HepG2 (cell line): ENCODE data around the gene KAT6B. TPM values are rescaled to one million over a fixed set of nuclear protein-coding genes. Genes with fewer than 3 reads are reported as not detected.

Source experiments
- ATAC-seq: fragments of 200-7000 bp; cut with Tn5 transposase; 3 replicates; pipeline ENCODE4 v1.9.1; 2020; ENCODE audit warnings: mild to moderate bottlenecking, moderate library complexity
- BruUV-seq: library from RNA; stranded (reverse); fragments of 400-500 nt; replicated peaks from 2 replicates; lab custom pipeline; 2021; lab: Mats Ljungman, UMichigan
- CTCF ChIA-PET: fragments of 300-600 bp; formaldehyde crosslinking; extraction: SDS; loops from one replicate; lab custom pipeline; 2021; ENCODE audit warnings: low total read pairs, inconsistent platforms, low intra/inter-chr PET ratio; lab: Yijun Ruan, JAX
- POLR2A ChIA-PET: fragments of 350-600 bp; sonication (Branson Sonifier 250); formaldehyde crosslinking; loops from one replicate; lab custom pipeline; 2020; ENCODE audit warnings: antibody characterized with exemption, inconsistent platforms; lab: Yijun Ruan, JAX
- DNase-seq: peaks from one replicate; pipeline ENCODE4 v3.0.0-alpha.2; 2015; ENCODE audit warnings: low spot score
- FAIRE-seq: peaks from 3 replicates; lab custom pipeline; 2011; peaks lifted over from hg19 to GRCh38; lab: Jason Lieb, UNC
- H2AFZ ChIP-seq: one replicate; pipeline ENCODE4 v1.6.1; 2011; ENCODE audit warnings: low read length, inconsistent platforms
- H3K27ac ChIP-seq: fragments of 300-600 bp; 3 replicates; pipeline ENCODE4 v1.8.0; 2011; ENCODE audit warnings: mixed run types, mild to moderate bottlenecking, mixed read lengths, low read length, inconsistent platforms; ENCODE audit not compliant: insufficient read depth; ENCODE audit errors: extremely low read length
- H3K27me3 ChIP-seq, 2 experiments: fragments of 200-600 bp in 1 of 2; 2 replicates in 1 of 2; 3 replicates in 1 of 2; pipeline versions ENCODE4 v1.6.0 to v1.8.0; 2011; ENCODE audit warnings: low read length in 2 of 2, mild to moderate bottlenecking in 2 of 2, moderate library complexity in 2 of 2, inconsistent platforms in 1 of 2; ENCODE audit not compliant: insufficient read depth in 2 of 2, control insufficient read depth in 1 of 2
- H3K36me3 ChIP-seq, 2 experiments: fragments of 200-600 bp in 1 of 2; replicated peaks in 1 of 2; 2 replicates in 1 of 2; 3 replicates in 1 of 2; pipeline versions ENCODE4 v1.5.1 to v1.8.0; 2011; ENCODE audit warnings: low read length in 2 of 2, inconsistent platforms in 1 of 2; ENCODE audit not compliant: insufficient read depth in 2 of 2, control insufficient read depth in 1 of 2
- H3K4me1 ChIP-seq: 2 replicates; pipeline ENCODE4 v1.5.1; 2012; ENCODE audit warnings: low read length, inconsistent platforms; ENCODE audit not compliant: insufficient read depth
- H3K4me2 ChIP-seq: 2 replicates; pipeline ENCODE4 v1.6.0; 2011; ENCODE audit warnings: low read depth, low read length, inconsistent platforms
- H3K4me3 ChIP-seq, 3 experiments: fragments of 200-600 bp in 1 of 3; sonication (generic), shearing (Covaris generic) in 1 of 3; replicated peaks in 1 of 3; 2 replicates each; pipeline ENCODE4 v1.5.1; 2011 to 2016; ENCODE audit warnings: low read length in 3 of 3, inconsistent platforms in 2 of 3, low read depth in 2 of 3, mild to moderate bottlenecking in 2 of 3, control low read depth in 1 of 3, mixed read lengths in 1 of 3; ENCODE audit not compliant: insufficient read depth in 1 of 3
- H3K79me2 ChIP-seq: one replicate; pipeline ENCODE4 v1.6.1; 2011; ENCODE audit warnings: low read length, inconsistent platforms; ENCODE audit not compliant: insufficient read depth
- H3K9ac ChIP-seq: 2 replicates; pipeline ENCODE4 v1.6.0; 2011; ENCODE audit warnings: mild to moderate bottlenecking, low read depth, low read length, inconsistent platforms; ENCODE audit not compliant: insufficient read depth
- H3K9me3 ChIP-seq: 2 replicates; pipeline ENCODE4 v1.5.1; 2012; ENCODE audit warnings: mild to moderate bottlenecking, low read length
- H4K20me1 ChIP-seq: 2 replicates; pipeline ENCODE4 v1.6.0; 2011; ENCODE audit warnings: inconsistent platforms, mild to moderate bottlenecking, low read length, moderate library complexity; ENCODE audit not compliant: insufficient read depth
- ARHGAP35 ChIP-seq: sonication (generic); formaldehyde crosslinking; IDR thresholded peaks from 2 replicates; pipeline ENCODE4 v1.9.0; 2022; ENCODE audit warnings: mild to moderate bottlenecking, inconsistent platforms, moderate library complexity, missing genetic modification reagents, borderline replicate concordance
- MIXL1 ChIP-seq: IDR thresholded peaks from 2 replicates; pipeline ENCODE4 v1.6.1; 2016
- ZMYM4 ChIP-seq: sonication (generic); formaldehyde crosslinking; IDR thresholded peaks from 2 replicates; pipeline ENCODE4 v1.8.1; 2023; ENCODE audit warnings: mild to moderate bottlenecking, missing genetic modification reagents
- ZNF160 ChIP-seq: sonication (generic); formaldehyde crosslinking; IDR thresholded peaks from 2 replicates; pipeline ENCODE4 v1.8.0; 2022; ENCODE audit warnings: mild to moderate bottlenecking, inconsistent platforms, missing genetic modification reagents
- ZNF557 ChIP-seq: sonication (generic); formaldehyde crosslinking; IDR thresholded peaks from 2 replicates; pipeline ENCODE4 v1.4.0; 2020; ENCODE audit warnings: missing genetic modification reagents
- ZNF615 ChIP-seq: sonication (generic); formaldehyde crosslinking; IDR thresholded peaks from 2 replicates; pipeline ENCODE4 v1.5.0; 2020; ENCODE audit warnings: mild to moderate bottlenecking, missing genetic modification reagents, borderline replicate concordance
- ZNF672 ChIP-seq: sonication (generic); formaldehyde crosslinking; IDR thresholded peaks from 2 replicates; pipeline ENCODE4 v1.8.1; 2022; ENCODE audit warnings: missing genetic modification reagents
- WGBS: methylation state at CpG from one replicate; pipeline ENCODE4 v1.1.6; 2017; ENCODE audit warnings: low lambda C conversion rate; 5-methylcytosine and 5-hydroxymethylcytosine counted together
- in situ Hi-C: cut with HindIII; loops from 2 replicates; pipeline ENCODE4 v1.10.0; 2017; ENCODE audit warnings: low pct_unique_long_range_greater_than_20kb; ENCODE audit not compliant: extremely low pct_ligation_motif_present
- intact Hi-C: fragments of 100-400 bp; cut with micrococcal nuclease; formaldehyde crosslinking; loops from one replicate; pipeline ENCODE4 v1.10.0; 2022; ENCODE audit not compliant: unreplicated experiment
- polyA plus RNA-seq, 8 experiments: library from polyadenylated mRNA; depleted of rRNA in 3 of 8; stranded (reverse) in 7 of 8; unstranded in 1 of 8; fragments of >200 nt; fragmentation: Illumina TruSeq in 4 of 8; extraction: Trizol in 4 of 8; gene quantifications; 2 replicates each; pipeline versions ENCODE4 v1.2.1 to v1.2.3, GENCODE V29; 2011 to 2016; ENCODE audit warnings: low read depth in 4 of 8, missing spikeins in 1 of 8, mixed read lengths in 1 of 8; ENCODE audit not compliant: insufficient read depth in 1 of 8
- total RNA-seq, 5 experiments: library from RNA; depleted of rRNA; stranded (reverse); fragments of >200 nt; fragmentation: Illumina TruSeq; extraction: Trizol; gene quantifications; 2 replicates each; pipeline ENCODE4 v1.2.3, GENCODE V29; 2016; ENCODE audit warnings: low read depth in 1 of 5
- TF ChIP-seq, protein P1 (sequence below), 2 experiments: sonication (generic) in 1 of 2; formaldehyde crosslinking in 1 of 2; IDR thresholded peaks; 2 replicates each; pipeline versions ENCODE4 v1.5.1 to v1.6.1; 2011 to 2020; ENCODE audit warnings: borderline replicate concordance in 1 of 2, low read depth in 1 of 2, low read length in 1 of 2, mild to moderate bottlenecking in 1 of 2, missing genetic modification reagents in 1 of 2, moderate library complexity in 1 of 2
- TF ChIP-seq, protein P2 (sequence below): sonication (generic); formaldehyde crosslinking; IDR thresholded peaks from 2 replicates; pipeline ENCODE4 v1.4.0; 2020; ENCODE audit warnings: missing genetic modification reagents
- TF ChIP-seq, protein P3 (sequence below): sonication (generic); formaldehyde crosslinking; IDR thresholded peaks from 2 replicates; pipeline ENCODE4 v1.5.0; 2020; ENCODE audit warnings: missing genetic modification reagents
- TF ChIP-seq, protein P4 (sequence below): sonication (generic); formaldehyde crosslinking; IDR thresholded peaks from 2 replicates; pipeline ENCODE4 v1.5.0; 2020; ENCODE audit warnings: mild to moderate bottlenecking, missing genetic modification reagents, borderline replicate concordance

The KAT6B gene
- total and polyA plus RNA-seq, 2 of the 13 experiments (the other 11 are each of a cell fraction or from before 2014, with no cell fraction given), result 3.0 to 9.5 TPM

DNA sequence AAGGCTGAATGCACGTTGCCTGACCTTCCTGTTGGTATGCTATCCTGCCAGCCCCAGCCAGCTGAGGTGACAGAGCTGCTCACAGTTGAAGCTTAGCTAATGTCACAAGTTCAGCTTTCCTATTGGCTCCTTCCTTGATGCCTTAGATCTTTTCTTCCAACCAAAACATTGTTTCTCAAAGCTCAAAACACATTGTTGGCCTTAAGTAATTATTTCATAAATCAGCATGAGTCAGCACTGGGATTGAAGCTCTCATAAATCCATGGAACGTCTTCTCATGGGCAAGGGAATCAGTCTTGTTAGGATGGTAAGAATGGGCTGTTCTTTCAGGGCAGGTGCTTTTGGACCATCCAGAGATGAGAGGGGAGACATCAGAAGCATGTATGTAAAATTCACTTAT, 157.0 kb downstream of the KAT6B start:
- BruUV-seq, result no TSS peak
- CTCF ChIA-PET, result no interaction called here
- no peak overlapping the region for H3K27ac ChIP-seq
- TF ChIP-seq ZNF615 (CRISPR knock-in tag) (no peak), ZNF672 (CRISPR knock-in tag) (no peak), MIXL1 (CRISPR knock-in tag) (no peak), ZMYM4 (CRISPR knock-in tag) (no peak), ZNF557 (no peak), ARHGAP35 (CRISPR knock-in tag) (no peak), ZNF160 (CRISPR knock-in tag) (no peak)
- TF ChIP-seq, protein P1, sequence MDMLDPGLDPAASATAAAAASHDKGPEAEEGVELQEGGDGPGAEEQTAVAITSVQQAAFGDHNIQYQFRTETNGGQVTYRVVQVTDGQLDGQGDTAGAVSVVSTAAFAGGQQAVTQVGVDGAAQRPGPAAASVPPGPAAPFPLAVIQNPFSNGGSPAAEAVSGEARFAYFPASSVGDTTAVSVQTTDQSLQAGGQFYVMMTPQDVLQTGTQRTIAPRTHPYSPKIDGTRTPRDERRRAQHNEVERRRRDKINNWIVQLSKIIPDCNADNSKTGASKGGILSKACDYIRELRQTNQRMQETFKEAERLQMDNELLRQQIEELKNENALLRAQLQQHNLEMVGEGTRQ (IDR thresholded peaks at IDR 0.05; ENCODE audit: low read depth, low read length), result no peak
- TF ChIP-seq, protein P1 (CRISPR knock-in tag; IDR thresholded peaks at IDR 0.05; ENCODE audit: borderline replicate concordance), result no peak
- TF ChIP-seq, protein P2, sequence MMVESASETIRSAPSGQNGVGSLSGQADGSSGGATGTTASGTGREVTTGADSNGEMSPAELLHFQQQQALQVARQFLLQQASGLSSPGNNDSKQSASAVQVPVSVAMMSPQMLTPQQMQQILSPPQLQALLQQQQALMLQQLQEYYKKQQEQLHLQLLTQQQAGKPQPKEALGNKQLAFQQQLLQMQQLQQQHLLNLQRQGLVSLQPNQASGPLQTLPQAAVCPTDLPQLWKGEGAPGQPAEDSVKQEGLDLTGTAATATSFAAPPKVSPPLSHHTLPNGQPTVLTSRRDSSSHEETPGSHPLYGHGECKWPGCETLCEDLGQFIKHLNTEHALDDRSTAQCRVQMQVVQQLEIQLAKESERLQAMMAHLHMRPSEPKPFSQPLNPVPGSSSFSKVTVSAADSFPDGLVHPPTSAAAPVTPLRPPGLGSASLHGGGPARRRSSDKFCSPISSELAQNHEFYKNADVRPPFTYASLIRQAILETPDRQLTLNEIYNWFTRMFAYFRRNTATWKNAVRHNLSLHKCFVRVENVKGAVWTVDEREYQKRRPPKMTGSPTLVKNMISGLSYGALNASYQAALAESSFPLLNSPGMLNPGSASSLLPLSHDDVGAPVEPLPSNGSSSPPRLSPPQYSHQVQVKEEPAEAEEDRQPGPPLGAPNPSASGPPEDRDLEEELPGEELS (CRISPR knock-in tag), result no peak
- TF ChIP-seq, protein P3, sequence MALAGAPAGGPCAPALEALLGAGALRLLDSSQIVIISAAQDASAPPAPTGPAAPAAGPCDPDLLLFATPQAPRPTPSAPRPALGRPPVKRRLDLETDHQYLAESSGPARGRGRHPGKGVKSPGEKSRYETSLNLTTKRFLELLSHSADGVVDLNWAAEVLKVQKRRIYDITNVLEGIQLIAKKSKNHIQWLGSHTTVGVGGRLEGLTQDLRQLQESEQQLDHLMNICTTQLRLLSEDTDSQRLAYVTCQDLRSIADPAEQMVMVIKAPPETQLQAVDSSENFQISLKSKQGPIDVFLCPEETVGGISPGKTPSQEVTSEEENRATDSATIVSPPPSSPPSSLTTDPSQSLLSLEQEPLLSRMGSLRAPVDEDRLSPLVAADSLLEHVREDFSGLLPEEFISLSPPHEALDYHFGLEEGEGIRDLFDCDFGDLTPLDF, result no peak
- TF ChIP-seq, protein P4, sequence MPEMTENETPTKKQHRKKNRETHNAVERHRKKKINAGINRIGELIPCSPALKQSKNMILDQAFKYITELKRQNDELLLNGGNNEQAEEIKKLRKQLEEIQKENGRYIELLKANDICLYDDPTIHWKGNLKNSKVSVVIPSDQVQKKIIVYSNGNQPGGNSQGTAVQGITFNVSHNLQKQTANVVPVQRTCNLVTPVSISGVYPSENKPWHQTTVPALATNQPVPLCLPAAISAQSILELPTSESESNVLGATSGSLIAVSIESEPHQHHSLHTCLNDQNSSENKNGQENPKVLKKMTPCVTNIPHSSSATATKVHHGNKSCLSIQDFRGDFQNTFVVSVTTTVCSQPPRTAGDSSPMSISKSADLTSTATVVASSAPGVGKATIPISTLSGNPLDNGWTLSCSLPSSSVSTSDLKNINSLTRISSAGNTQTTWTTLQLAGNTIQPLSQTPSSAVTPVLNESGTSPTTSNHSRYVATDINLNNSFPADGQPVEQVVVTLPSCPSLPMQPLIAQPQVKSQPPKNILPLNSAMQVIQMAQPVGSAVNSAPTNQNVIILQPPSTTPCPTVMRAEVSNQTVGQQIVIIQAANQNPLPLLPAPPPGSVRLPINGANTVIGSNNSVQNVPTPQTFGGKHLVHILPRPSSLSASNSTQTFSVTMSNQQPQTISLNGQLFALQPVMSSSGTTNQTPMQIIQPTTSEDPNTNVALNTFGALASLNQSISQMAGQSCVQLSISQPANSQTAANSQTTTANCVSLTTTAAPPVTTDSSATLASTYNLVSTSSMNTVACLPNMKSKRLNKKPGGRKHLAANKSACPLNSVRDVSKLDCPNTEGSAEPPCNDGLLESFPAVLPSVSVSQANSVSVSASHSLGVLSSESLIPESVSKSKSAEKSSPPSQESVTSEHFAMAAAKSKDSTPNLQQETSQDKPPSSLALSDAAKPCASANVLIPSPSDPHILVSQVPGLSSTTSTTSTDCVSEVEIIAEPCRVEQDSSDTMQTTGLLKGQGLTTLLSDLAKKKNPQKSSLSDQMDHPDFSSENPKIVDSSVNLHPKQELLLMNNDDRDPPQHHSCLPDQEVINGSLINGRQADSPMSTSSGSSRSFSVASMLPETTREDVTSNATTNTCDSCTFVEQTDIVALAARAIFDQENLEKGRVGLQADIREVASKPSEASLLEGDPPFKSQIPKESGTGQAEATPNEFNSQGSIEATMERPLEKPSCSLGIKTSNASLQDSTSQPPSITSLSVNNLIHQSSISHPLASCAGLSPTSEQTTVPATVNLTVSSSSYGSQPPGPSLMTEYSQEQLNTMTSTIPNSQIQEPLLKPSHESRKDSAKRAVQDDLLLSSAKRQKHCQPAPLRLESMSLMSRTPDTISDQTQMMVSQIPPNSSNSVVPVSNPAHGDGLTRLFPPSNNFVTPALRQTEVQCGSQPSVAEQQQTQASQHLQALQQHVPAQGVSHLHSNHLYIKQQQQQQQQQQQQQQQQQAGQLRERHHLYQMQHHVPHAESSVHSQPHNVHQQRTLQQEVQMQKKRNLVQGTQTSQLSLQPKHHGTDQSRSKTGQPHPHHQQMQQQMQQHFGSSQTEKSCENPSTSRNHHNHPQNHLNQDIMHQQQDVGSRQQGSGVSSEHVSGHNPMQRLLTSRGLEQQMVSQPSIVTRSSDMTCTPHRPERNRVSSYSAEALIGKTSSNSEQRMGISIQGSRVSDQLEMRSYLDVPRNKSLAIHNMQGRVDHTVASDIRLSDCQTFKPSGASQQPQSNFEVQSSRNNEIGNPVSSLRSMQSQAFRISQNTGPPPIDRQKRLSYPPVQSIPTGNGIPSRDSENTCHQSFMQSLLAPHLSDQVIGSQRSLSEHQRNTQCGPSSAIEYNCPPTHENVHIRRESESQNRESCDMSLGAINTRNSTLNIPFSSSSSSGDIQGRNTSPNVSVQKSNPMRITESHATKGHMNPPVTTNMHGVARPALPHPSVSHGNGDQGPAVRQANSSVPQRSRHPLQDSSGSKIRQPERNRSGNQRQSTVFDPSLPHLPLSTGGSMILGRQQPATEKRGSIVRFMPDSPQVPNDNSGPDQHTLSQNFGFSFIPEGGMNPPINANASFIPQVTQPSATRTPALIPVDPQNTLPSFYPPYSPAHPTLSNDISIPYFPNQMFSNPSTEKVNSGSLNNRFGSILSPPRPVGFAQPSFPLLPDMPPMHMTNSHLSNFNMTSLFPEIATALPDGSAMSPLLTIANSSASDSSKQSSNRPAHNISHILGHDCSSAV, result no peak

More for the DNA sequence above, 157.0 kb downstream of the KAT6B start:
- H3K9me3 ChIP-seq, result no peaks in the 10 kb centered on the region
- no peak overlapping the region for H3K4me2 ChIP-seq
- 100% methylated on average over 1 of the region's 2 CpGs for WGBS
- POLR2A ChIA-PET, result no interaction called here
- H3K9ac ChIP-seq, result no peak overlapping the region
- in situ Hi-C loops, result no loop called here
- no peaks in the 10 kb centered on the region for H3K27me3 ChIP-seq
- FAIRE-seq, result no peak
- intact Hi-C loops, result no loop called here
- no peak for DNase-seq
- no peaks in the 10 kb centered on the region for H4K20me1 ChIP-seq
- H3K36me3 ChIP-seq, result peaks cover 0 to 9% of the 10 kb centered on the region in 2 experiments; a peak in 3 of 5 replicates
- H3K79me2 ChIP-seq, result no peaks in the 10 kb centered on the region
- no peak overlapping the region for H3K4me3 ChIP-seq
- no peak overlapping the region for H2AFZ ChIP-seq
- H3K4me1 ChIP-seq, result no peaks in the 10 kb centered on the region
- ATAC-seq, result no peak
